Lung microvascular endothelial cell (primary cell): ENCODE results near the gene FAM3B. TPM values are rescaled to one million over a fixed set of nuclear protein-coding genes. Genes with fewer than 3 reads are reported as not detected.

Experiments
- DNase-seq, 2 donors: peaks; one replicate each; pipeline versions ENCODE4 v3.0.0 to v3.0.0-alpha.2; 2010; ENCODE audit warnings: low read depth in 2 of 2
- total RNA-seq: library from RNA; depleted of rRNA; stranded (reverse); fragments of >200 nt; gene quantifications from 2 replicates; pipeline ENCODE4 v1.2.1, GENCODE V29; 2014

Gene FAM3B
- total RNA-seq, 1 donor from 2014 or later = not detected

DNA sequence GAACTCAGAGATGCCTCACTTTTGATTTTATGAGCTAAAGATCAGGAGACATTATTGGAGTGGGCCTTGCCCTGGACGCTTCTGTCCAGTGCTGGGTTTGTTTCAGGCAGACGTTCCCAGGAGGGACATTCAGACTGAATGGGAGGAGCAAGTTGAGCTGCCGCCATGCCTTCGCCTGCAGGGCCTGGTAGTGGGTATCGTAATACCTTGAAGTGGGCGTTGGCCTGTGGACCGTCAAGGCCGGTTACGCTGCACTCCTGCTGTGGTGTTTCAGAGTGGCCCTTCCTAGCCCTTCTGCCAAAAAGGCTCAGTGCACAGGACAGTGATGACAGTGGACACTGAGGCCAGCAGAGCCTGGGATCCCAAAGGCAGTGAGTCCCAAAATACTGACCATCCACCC is 1.6 kb downstream of the FAM3B start:
- no peak for DNase-seq

DNA sequence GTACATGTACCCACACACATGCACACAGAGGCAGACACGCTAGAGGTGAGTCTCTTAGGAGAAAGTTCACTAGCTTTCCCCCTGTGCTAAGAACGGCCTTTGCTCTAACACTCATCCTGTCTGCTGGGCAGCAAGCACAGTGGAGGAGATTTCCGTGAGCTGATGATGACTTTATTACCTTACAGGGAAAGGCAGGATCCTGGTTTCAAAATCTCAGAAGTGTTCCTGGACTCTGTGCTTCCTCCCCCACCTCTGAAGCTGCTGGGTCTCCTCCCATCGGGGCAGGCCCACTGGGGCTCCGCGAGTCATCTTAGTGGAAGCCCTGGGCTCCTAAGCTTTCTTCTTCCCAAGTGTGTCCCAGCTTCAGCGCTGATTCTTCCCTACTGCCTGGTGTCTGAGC is 2.7 kb downstream of the FAM3B start:
- no peak for DNase-seq

DNA sequence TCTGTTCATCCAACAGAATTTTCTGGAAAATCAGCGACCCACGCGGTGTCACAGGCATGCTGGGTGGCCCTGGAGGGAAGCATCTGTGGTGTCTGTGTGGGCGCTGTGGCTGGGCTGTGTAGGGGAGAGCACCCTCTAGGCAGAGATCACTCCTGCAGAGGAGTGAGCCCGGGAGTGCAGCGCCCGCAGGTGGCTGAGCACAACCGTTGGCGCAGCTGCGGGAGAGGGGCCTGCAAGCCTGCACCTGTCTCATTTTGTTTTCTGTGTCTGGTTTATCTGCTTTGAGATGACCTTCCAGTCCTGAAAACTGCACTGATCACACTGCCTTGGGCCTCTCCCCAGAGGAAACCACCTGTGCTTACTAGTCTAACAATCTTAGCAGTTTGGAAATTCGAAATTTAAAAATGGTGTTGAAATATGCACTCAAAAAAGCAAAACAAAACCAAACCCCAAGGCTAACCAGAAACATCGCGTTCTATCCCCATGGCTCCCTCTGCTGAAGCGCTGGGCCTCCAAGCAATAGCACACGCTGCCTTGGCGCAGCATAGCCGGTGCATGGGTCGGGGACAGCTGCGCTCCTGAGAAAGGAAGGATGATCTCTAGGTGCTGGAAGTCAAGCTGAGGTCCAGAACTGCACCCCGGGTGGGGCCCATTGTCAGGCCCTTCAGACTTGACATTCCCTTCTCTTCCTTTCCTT is 4.8 kb downstream of the FAM3B start:
- DNase-seq = no peak

DNA sequence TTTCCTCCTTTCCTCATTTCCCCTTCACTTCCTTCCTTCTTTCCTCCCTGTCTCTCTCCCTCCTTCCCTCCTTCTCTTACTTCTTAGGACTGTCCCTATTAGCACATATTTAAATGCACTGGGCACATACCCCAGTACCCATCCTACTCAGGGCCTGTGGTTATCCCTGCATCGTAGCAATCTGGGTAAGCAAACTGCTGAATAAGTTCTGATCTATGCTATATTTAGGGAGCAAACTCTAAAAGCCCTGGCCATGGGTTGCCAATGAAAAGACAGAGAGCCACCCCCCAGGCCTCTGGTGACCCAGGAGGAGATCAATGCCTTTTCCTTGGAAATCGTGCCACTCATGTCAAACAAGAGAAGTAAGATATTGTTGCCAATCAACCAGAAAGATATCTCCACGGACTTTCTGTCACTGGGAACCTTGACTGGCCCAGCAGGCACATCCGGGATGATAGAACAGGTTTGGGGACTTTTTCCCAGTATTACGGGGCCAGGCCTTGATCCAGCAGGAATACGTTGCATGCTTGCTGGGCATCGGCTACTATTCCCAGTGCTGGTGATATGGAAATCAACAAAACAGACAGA is 5.4 kb downstream of the FAM3B start:
- no peak for DNase-seq

DNA sequence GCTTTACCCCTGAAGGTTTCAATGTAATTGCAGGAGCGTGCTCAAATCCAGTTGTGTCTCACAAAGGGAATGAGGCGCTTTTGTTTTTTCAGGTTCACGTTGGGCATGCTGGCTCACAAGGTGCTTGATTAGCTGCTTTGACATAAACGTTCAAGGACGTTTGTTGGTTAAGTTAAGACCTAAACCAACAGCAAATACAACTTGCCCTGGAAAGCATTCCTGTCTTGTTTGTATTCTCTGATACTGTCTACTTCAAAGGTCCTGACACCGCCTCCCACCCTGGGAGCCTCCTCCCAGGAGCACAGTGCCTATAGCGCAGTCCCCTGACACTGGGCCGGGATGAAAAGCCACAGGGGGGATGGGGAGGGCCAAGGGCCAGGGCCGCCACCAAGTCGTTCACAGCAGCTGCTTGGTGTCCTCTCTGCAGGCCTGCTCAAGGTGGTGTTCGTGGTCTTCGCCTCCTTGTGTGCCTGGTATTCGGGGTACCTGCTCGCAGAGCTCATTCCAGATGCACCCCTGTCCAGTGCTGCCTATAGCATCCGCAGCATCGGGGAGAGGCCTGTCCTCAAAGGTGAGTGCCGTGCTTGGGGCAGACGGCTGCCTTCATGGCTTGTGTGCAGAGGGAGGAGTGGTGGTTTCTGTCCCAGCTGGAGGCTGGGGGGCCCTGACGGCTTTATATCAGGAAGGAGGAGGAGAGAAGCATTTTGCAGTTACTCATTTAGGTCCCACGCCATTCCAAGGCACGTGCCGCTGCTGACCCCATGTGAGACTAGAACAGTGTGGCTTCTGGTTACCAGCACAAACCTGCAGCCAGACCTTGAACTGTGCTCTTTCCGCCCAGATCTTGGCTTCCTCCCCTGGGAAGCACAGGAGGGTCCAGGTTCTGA is 6.1 kb downstream of the FAM3B start:
- no peak for DNase-seq

DNA sequence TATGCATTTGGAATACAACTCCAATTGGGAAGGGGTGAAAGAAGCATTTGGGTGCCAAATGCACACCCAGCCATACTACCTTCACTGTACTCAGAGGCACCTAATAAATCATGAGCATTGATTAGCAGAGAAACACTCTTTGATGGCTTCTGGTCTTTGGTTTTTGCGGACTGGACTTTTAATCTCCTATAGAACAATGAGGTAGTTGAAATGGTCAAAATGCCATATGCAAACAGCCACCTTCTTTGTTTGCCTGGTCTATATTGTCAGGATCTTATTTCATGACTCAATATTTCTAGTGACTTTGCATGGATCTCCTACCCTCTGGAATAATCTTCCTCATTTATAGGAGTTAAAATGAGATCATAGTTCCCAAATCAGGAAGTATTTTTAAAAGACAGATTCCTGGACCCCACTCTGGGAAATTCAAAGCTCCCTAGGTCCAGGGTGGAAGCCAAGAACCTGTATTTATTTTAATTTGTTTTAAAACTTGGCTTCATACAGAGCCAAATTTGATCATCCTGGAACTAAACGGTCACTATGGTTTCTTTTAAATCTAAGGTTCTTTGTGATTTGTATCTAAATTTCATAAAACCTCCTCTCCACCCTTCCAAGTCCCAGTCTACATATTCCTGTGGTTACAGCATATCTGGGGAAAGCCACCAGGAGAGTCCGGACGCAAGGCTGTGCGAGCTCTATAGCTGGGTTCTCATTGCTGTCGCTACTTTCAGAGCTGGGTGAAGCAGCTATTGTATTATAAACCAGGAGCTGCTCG is 8.7 kb downstream of the FAM3B start:
- no peak for DNase-seq

DNA sequence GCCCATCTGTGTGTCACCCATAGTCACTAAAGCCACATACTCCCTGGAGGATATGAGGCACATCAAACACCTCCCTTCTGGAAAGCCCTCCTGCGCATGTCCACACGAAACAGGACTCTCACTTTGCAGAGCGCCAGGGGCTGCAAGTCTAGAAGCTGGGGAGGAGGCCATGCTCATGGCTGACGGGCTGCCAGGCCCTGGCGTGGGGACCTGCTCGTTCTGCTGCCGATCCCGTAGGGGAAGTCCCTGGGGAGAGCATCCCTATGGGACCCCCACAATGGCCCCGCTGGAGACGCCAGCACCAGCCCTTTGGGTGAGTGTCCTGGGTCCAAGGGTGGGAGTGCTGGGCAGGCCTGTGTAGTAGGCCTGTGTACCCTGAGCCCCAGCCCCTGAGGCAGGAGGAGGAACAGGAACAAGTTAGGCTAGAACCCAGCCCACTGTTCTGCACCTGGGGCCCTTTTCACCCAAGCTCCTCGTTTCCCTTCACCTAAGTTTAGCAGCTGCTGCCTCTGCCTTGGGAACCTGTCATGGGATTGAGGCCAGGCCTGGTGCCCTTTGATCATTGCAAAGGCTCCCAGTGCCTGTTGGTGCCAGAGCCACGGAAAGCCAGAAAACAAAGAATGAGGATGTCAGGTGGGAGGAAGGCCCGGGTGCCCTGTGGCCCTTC is 9.9 kb downstream of the FAM3B start:
- DNase-seq = no peak

DNA sequence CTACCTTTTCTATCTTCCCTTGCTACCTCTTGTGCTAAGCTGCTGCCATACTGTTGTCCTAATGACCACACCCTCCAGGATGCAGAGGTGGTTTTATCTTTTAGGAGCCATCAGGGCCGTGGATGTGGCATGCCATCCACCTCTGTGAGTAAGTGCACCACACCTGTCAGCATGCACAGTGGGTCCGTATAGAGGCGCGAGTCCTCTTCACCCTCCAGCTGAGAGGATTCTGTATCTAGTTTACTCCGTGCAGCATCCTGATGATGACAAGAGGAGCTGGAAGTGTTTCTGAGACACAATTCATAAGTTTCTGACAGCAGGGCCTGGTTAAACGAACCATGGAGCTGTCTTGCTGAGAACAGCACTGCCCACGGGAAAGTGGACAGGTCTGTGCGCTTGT is 11.2 kb downstream of the FAM3B start:
- no peak for DNase-seq

DNA sequence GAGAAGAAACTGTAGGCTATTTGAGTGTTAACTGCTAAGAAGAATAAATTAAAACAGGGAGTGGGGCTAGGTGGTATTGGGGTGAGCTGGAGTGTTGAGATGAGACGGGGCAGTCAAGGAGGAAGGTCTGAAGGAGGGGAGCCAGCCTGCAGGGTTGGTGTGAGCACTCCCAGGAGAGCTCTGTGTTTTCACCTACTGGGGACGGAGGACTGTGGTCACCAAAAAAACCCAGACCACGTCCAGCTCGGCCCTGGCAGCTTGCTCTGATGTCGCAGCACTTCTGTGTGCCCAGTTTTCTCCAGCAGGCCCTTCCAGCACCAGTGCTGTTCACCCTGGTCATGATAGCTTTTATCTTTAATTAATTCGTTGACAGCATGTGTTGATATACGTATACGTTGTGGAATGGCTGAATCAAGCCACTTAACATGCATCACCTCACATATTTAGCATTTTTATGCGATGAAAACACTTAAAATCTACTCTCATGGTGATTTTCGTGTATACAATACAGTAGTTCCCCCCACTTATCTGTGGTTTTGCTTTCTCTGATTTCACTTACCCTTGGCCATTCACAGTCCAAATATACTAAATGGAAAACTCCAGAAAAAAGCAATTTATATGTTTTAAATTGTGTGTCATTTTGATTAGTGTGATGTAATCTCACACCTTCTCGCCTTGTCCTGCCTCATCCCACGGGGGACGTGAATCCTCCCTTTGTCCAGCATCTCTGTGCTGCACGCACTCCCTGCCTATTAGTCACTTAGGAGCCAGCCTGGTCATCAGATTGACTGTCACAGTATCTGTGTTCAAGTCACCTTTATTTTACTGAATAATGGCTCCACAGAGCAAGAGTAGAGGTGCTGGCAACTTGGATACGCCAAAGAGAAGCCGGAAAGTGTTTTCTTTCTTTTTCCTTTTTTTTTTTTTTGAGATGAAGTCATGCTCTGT is 12.3 kb downstream of the FAM3B start:
- DNase-seq = no peak

DNA sequence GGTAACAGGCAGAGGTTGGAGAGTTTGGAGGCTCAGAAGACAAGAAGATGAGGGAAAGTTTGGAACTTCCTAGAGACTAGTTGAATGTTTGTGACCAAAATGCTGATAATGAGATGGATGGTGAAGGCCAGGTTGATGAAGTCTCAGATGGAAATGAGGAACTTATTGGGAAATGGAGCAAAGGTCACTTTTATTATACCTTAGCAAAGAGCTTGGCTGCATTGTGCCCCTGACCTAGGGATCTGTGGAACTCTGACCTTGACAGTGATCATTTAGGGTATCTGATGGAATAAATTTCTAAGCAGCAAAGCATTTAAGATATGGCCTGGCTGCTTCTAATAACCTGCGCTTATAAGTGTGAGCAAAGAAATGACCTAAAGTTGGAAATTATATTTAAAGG is 17.2 kb downstream of the FAM3B start:
- no peak for DNase-seq

DNA sequence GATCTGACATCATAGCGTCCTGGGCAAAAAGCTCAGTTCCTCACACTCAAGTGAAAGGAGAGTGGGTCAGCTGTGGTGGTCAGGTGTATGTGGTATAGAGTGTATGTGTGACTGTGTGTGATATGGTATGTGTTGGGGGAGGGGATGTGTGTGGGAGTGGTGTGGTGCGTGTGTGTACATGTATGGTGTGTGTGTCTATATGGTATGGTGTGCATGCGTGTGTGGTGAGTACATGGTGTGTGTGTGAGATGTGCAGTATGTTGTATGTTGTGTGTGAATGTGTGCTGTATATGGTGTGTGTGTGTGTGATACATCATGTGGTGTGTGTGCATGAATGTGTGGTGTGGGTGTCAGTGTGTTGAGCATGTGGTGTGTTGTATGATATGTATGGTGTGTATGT is 20.9 kb downstream of the FAM3B start:
- DNase-seq = no peak

DNA sequence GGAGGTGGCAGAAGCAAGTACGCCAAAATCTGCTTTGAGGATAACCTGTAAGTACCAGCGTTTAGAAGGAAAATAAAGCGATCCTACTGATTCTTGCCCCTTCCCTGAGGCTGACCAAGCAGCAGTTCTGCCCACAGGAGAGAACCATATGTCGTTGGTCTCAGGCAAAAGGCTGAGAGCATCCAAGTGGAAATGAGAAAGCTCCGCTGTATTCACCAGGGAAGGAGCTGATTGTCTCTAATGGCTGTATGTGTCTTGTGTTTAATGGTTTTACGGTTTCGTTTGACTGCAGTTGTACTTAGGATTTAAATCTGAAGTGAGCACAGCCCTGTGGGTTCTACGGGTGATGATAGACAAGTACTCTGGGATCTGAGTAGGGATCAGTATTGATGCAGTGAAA is 21.9 kb downstream of the FAM3B start:
- no peak for DNase-seq

DNA sequence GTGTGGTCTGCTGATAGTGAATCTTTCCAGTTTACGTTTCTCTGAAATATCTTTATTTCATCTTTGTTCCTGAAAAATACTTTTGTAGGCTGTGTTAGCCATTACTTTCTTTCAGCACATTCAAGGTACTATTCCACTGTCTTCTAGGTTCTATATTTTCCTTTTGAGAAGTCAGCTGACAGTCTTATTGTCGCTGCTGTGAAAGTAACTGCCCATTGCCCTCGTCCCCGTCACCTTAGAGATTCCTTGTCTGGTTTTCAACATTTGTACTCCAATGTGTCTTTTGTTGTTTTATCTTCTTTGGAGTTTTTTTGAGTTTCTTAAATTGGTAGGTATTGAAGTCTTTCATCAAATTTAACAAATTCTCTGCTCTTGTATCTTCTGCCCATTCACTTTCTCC is 25.4 kb downstream of the FAM3B start:
- no peak for DNase-seq

DNA sequence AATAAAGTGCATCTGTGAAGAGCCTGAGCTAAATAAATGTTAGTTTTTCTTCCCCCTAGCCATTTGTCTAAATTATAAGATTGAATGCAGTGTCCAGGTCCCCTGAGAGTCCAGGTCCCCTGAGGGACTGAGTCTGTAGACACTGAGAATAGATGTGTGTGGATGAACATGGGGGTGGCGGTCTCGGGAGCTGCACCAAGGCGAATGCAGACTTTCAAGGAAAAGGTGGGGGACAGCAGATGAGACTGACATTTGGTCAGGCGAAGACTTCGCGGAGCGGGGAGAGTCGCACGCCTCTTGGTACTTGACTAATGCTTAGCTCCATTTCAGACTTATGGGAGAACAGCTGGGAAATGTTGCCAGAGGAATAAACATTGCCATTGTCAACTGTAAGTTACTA is 27.5 kb downstream of the FAM3B start:
- DNase-seq = no peak

DNA sequence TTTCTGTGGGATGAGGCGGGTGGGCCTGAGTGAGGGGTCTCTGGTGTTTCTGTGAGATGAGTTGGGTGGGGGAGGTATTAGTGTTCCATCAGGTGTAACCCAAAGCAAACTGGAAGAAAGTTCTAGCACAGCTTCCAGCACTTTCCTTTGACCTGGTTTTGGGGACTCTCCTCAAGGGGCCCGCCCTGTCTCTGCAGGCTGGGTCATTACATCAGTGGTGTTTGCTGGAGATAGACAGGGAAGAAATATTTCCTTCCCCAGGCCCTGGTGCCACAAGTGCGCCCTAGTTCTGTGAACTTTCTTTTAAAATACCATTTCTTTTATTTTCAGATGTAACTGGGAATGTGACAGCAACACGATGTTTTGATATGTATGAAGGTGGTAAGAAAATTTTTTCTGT is 28.8 kb downstream of the FAM3B start:
- no peak for DNase-seq

DNA sequence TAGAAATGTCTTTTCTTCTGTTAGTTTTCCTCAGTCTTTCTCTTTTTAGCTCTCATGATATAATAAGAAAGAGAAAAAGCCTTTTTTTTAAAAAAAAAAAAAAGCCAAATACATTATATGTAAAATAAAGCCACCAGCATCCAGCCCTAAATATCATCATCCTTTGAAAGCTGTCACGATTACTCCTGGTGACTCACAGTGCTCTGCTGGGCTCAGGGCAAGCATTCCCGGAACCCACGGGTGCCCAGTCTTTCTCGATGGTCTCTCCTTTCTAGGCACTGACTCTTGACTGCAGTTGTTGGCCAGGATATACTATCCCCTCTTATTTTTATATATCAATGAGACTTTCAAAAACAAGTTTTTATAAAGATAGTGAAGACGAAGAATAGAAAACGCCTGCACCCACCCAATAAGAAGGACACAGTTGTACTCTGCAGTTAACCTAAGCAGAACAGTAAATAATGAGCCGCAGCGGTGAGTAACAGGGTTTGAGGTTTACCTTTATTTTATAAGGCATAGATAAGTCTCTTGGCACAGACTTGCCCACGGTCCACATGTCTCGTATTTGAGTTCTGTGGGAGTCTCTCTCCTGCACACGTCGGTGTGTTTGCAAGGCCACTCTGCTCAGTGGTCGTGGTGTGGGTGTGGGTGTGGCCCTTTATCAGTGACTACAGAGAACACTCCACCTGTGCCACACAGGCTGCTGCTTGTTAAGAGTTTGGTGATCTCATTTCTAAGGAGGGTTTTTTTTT is 29.5 kb downstream of the FAM3B start:
- no peak for DNase-seq

DNA sequence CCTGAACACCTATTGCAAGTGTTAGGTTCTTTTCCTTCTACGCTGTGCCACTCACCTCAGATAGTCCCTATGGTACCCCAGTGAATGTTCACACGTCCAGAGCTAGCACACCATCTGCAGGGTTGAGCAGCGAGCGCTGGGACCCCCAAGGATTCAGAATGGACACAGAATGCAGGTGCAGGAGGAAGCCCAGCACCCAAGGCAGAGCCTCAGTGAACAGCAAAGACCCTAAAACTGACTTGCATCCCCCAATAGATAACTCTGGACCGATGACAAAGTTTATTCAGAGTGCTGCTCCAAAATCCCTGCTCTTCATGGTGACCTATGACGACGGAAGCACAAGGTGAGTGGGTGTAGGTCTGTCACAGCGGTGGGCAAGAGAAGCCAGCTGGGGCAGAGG is 30.2 kb downstream of the FAM3B start:
- no peak for DNase-seq

DNA sequence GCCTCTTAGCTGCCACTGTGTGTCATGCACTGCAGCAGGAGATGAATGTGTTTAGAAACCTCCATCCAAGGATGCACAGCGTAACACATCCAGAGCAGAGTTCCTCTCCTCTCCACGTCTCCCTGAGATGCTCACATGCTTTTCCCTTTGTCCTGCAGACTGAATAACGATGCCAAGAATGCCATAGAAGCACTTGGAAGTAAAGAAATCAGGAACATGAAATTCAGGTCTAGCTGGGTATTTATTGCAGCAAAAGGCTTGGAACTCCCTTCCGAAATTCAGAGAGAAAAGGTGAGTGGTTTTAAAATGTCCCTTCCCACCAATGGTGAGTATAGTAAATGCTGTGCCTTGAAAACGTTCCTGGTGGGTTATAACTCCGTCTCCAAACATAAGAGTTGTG is 31.8 kb downstream of the FAM3B start:
- no peak for DNase-seq

DNA sequence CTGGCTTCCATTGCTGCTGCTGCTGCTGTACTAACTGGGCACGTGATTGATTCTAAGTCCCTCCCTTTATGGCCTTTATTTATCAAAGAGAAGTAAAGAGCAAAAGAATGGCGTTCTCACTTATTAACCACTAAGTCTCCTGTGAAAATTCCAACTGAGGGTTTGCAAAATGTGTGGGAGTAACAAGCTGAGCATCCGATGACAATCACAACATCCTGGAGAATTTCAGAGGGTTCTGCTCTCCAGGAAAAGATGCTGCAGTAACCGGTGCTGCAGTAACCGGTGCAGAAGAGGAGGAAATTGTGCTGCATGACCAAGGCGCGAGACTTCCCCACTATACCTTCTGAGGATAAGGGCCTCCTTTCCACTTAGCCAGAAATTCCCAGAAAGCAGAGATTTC is 32.5 kb downstream of the FAM3B start:
- no peak for DNase-seq
